Prostate gland (tissue), 2 donors: ENCODE results near the gene L3MBTL4.

Experiments
- CTCF ChIP-seq, 4 experiments: fragments of 200-600 bp in 2 of 4; fragments of 450-650 bp in 2 of 4; sonication (generic) in 2 of 4; IDR thresholded peaks; 1 replicate in 3 of 4; 2 replicates in 1 of 4; pipeline ENCODE4 v1.5.1; 2016 to 2019; ENCODE audit warnings: antibody characterized with exemption in 4 of 4, mild to moderate bottlenecking in 2 of 4, moderate library complexity in 2 of 4
- POLR2A ChIP-seq: fragments of 450-650 bp; IDR thresholded peaks from one replicate; pipeline ENCODE4 v1.6.1; 2016; ENCODE audit warnings: antibody characterized with exemption, mild to moderate bottlenecking

- TF ChIP-seq POLR2A = no peak
- no peak for TF ChIP-seq CTCF (IDR thresholded peaks at IDR 0.05)
These were observed 442.4 kb downstream of the L3MBTL4 start for GRCh38 chr18:5972298-5972697.
